ENCODE results near the gene TRABD. TPM values are rescaled to one million over a fixed set of nuclear protein-coding genes. Genes with fewer than 3 reads are reported as not detected.

Gene TRABD
- total and polyA plus RNA-seq, 7 experiments from 2014 or later, result 29.4 to 157 (median 106) TPM

- H3K36me3 Mint-ChIP-seq, result peaks cover 0 to 19% (median 4%) of the 10 kb centered on the region in 5 donors
- peak; percentile 2 for ATAC-seq
- H3K4me1 Mint-ChIP-seq, result peaks cover 0 to 5% (median under 1%) of the 10 kb centered on the region in 7 donors
- H3K4me3 Mint-ChIP-seq, result no peak overlapping the region
- H3K9me3 Mint-ChIP-seq, result no peaks in the 10 kb centered on the region
- H3K9me3 ChIP-seq (ENCODE audit: control insufficient read depth in 2 of 3, low read length in 3 of 3), result no peaks in the 10 kb centered on the region
- peak overlapping the region in 1 of 9 donors; percentile 43 for H3K27ac Mint-ChIP-seq
- intact Hi-C loops (cut with micrococcal nuclease), result no loop called here
- peaks cover 7 to 94% (median 28%) of the 10 kb centered on the region in 3 experiments for H3K36me3 ChIP-seq (ENCODE audit: control insufficient read depth in 2 of 3, insufficient read depth in 3 of 3, low read length in 3 of 3)
- ChIA-PET POLR2A (interaction anchor here (0.7 kb wide), 1 partner anchor 9 kb away, joined by 3 read pairs; no protein-coding TSS in a partner anchor), CTCF (no interaction called here)
- DNase-seq, result no peak
- no peaks in the 10 kb centered on the region for H3K27me3 ChIP-seq (ENCODE audit: control insufficient read depth in 2 of 2, insufficient read depth in 2 of 2, low read length in 2 of 2)
- no peak overlapping the region for H3K4me3 ChIP-seq (ENCODE audit: low read length)
- H3K4me1 ChIP-seq (ENCODE audit: control insufficient read depth in 2 of 2, insufficient read depth in 2 of 2, low read length in 2 of 2), result no peaks in the 10 kb centered on the region
- no peaks in the 10 kb centered on the region for H3K27me3 Mint-ChIP-seq
- H3K27ac ChIP-seq (ENCODE audit: low read depth, low read length), result no peak overlapping the region
These were observed 34.3 kb downstream of the TRABD start for GRCh38 chr22:50219800-50220602.

- H3K36me3 ChIP-seq (ENCODE audit: control insufficient read depth in 2 of 3, insufficient read depth in 3 of 3, low read length in 3 of 3), result peaks cover 7 to 95% (median 30%) of the 10 kb centered on the region in 3 experiments
- DNase-seq (no peak), ATAC-seq (no peak)
- no peaks in the 10 kb centered on the region for H3K9me3 ChIP-seq (ENCODE audit: control insufficient read depth in 2 of 3, low read length in 3 of 3)
- ChIA-PET CTCF (no interaction called here), POLR2A (interaction anchor here (0.8 kb wide), 1 partner anchor 9 kb away, joined by 7 read pairs; no protein-coding TSS in a partner anchor)
- H3K4me1 Mint-ChIP-seq, result peaks cover 0 to 4% (median 0%) of the 10 kb centered on the region in 7 donors
- H3K27ac ChIP-seq (ENCODE audit: low read depth, low read length), result no peak overlapping the region
- no peak overlapping the region for H3K4me3 ChIP-seq (ENCODE audit: low read length)
- no peak overlapping the region for H3K4me3 Mint-ChIP-seq
- intact Hi-C loops (cut with micrococcal nuclease), result no loop called here
- H3K27ac Mint-ChIP-seq, result no peak overlapping the region
- peaks cover 0 to 19% (median 4%) of the 10 kb centered on the region in 5 donors for H3K36me3 Mint-ChIP-seq
- no peaks in the 10 kb centered on the region for H3K27me3 ChIP-seq (ENCODE audit: control insufficient read depth in 2 of 2, insufficient read depth in 2 of 2, low read length in 2 of 2)
- no peaks in the 10 kb centered on the region for H3K9me3 Mint-ChIP-seq
- no peaks in the 10 kb centered on the region for H3K27me3 Mint-ChIP-seq
- H3K4me1 ChIP-seq (ENCODE audit: control insufficient read depth in 2 of 2, insufficient read depth in 2 of 2, low read length in 2 of 2), result no peaks in the 10 kb centered on the region
These were observed 35.1 kb downstream of the TRABD start for GRCh38 chr22:50220603-50221409.

- no peaks in the 10 kb centered on the region for H3K9me3 Mint-ChIP-seq
- no peak overlapping the region for H3K4me3 Mint-ChIP-seq
- POLR2A ChIA-PET, result interaction anchor here (0.8 kb wide), 1 partner anchor 10 kb away, joined by 7 read pairs; no protein-coding TSS in a partner anchor
- DNase-seq (no peak), ATAC-seq (no peak)
- H3K36me3 ChIP-seq (ENCODE audit: control insufficient read depth in 2 of 3, insufficient read depth in 3 of 3, low read length in 3 of 3), result peaks cover 7 to 95% (median 31%) of the 10 kb centered on the region in 3 experiments
- H3K27me3 ChIP-seq (ENCODE audit: control insufficient read depth in 2 of 2, insufficient read depth in 2 of 2, low read length in 2 of 2), result no peaks in the 10 kb centered on the region
- no peak overlapping the region for H3K4me3 ChIP-seq (ENCODE audit: low read length)
- no peaks in the 10 kb centered on the region for H3K27me3 Mint-ChIP-seq
- no peaks in the 10 kb centered on the region for H3K4me1 ChIP-seq (ENCODE audit: control insufficient read depth in 2 of 2, insufficient read depth in 2 of 2, low read length in 2 of 2)
- H3K36me3 Mint-ChIP-seq, result peaks cover 0 to 16% (median 4%) of the 10 kb centered on the region in 5 donors
- H3K9me3 ChIP-seq (ENCODE audit: control insufficient read depth in 2 of 3, low read length in 3 of 3), result no peaks in the 10 kb centered on the region
- CTCF ChIA-PET, result interaction anchor here (1.0 to 1.6 kb wide), 2 partner anchors 11 to 19 kb away, joined by 3 to 4 read pairs; no protein-coding TSS in a partner anchor
- no peak overlapping the region for H3K27ac ChIP-seq (ENCODE audit: low read depth, low read length)
- intact Hi-C loops (cut with micrococcal nuclease), result no loop called here
- H3K4me1 Mint-ChIP-seq, result peaks cover 0 to 4% (median 0%) of the 10 kb centered on the region in 7 donors
- H3K27ac Mint-ChIP-seq, result no peak overlapping the region
These were observed 35.9 kb downstream of the TRABD start for GRCh38 chr22:50221410-50222300.

- intact Hi-C loops (cut with micrococcal nuclease), result no loop called here
- no peak for ATAC-seq
- CTCF ChIA-PET, result interaction anchor here (1.0 to 1.6 kb wide), 2 partner anchors 12 to 18 kb away, joined by 3 to 4 read pairs; no protein-coding TSS in a partner anchor
These were observed 36.8 kb downstream of the TRABD start for GRCh38 chr22:50222508-50222907.

GRCh38 chr22:50224071-50224470, 38.4 kb downstream of the TRABD start:
- peak overlapping the region in 2 of 9 donors; percentile 32 to 37 for H3K27ac Mint-ChIP-seq
- H3K36me3 Mint-ChIP-seq, result peaks cover 0 to 22% (median 4%) of the 10 kb centered on the region in 5 donors
- Histone ChIP-seq H3K27me3 (ENCODE audit: control insufficient read depth in 2 of 2, insufficient read depth in 2 of 2, low read length in 2 of 2) (no peaks in the 10 kb centered on the region), H3K4me1 (ENCODE audit: control insufficient read depth in 2 of 2, insufficient read depth in 2 of 2, low read length in 2 of 2) (no peaks in the 10 kb centered on the region), H3K36me3 (ENCODE audit: control insufficient read depth in 2 of 3, insufficient read depth in 3 of 3, low read length in 3 of 3) (peaks cover 7 to 95% (median 34%) of the 10 kb centered on the region in 3 experiments), H3K4me3 (ENCODE audit: low read length) (no peak overlapping the region), H3K27ac (ENCODE audit: low read depth, low read length) (no peak overlapping the region), H3K9me3 (ENCODE audit: control insufficient read depth in 2 of 3, low read length in 3 of 3) (no peaks in the 10 kb centered on the region)
- CTCF ChIA-PET, result no interaction called here
- no peak for ATAC-seq
- H3K4me3 Mint-ChIP-seq, result no peak overlapping the region
- H3K4me1 Mint-ChIP-seq, result peaks cover 0 to 7% (median 0%) of the 10 kb centered on the region in 7 donors
- H3K9me3 Mint-ChIP-seq, result no peaks in the 10 kb centered on the region
- POLR2A ChIA-PET, result interaction anchor here (0.8 kb wide), 1 partner anchor 37 kb away, joined by 3 read pairs; no protein-coding TSS in a partner anchor
- DNase-seq, result no peak
- no peaks in the 10 kb centered on the region for H3K27me3 Mint-ChIP-seq
- intact Hi-C loops (cut with micrococcal nuclease), result no loop called here

More at GRCh38 chr22:50222508-50222907, 36.8 kb downstream of the TRABD start:
- no peak overlapping the region for H3K27ac Mint-ChIP-seq
- no peak for DNase-seq
- no peaks in the 10 kb centered on the region for H3K9me3 Mint-ChIP-seq
- H3K27ac ChIP-seq (ENCODE audit: low read depth, low read length), result no peak overlapping the region
- H3K36me3 Mint-ChIP-seq, result peaks cover 0 to 16% (median 4%) of the 10 kb centered on the region in 5 donors
- no peaks in the 10 kb centered on the region for H3K27me3 ChIP-seq (ENCODE audit: control insufficient read depth in 2 of 2, insufficient read depth in 2 of 2, low read length in 2 of 2)
- H3K4me1 ChIP-seq (ENCODE audit: control insufficient read depth in 2 of 2, insufficient read depth in 2 of 2, low read length in 2 of 2), result no peaks in the 10 kb centered on the region
- no peaks in the 10 kb centered on the region for H3K27me3 Mint-ChIP-seq
- H3K9me3 ChIP-seq (ENCODE audit: control insufficient read depth in 2 of 3, low read length in 3 of 3), result no peaks in the 10 kb centered on the region
- POLR2A ChIA-PET, result no interaction called here
- no peak overlapping the region for H3K4me3 Mint-ChIP-seq
- peaks cover 7 to 95% (median 27%) of the 10 kb centered on the region in 3 experiments for H3K36me3 ChIP-seq (ENCODE audit: control insufficient read depth in 2 of 3, insufficient read depth in 3 of 3, low read length in 3 of 3)
- H3K4me3 ChIP-seq (ENCODE audit: low read length), result no peak overlapping the region
- H3K4me1 Mint-ChIP-seq, result peaks cover 0 to 4% (median 0%) of the 10 kb centered on the region in 7 donors
